ENCODE measurements around the gene CTTNBP2. TPM values are rescaled to one million over a fixed set of nuclear protein-coding genes. Genes with fewer than 3 reads are reported as not detected.

CTTNBP2 gene
- total RNA-seq, 4 donors from 2014 or later, result 3.1 to 31.4 (median 4.8) TPM

DNA sequence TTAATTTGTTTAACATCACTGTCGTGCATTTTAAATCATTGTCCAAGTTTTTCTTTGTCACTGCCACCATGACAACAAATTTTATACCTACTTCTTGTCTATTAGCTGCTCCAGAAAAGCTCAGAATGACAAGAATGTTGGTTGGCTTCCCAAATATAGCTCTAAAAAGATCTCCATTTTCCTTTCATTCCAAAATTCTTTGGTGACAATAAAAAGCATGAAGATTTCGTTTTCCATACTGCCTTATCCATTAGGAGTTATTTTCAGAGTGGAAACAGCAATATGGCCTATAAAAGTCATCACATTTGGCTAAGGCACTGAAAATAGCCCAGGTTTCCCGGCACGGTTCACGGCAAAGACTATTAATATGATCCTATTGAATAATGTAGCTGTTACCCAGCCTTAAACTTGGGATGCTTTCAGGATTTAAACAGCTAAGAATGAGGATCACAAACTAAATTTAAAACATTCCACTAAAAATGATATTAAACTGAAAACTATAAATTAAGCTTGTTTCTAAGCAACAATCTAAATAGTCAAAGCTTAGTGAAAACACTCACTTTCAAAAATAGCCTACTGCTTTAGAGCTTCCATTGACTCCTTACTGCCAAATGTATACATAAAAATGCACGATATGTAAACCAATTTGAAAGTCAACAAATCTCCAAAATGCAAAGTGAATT lies 2.7 kb downstream of the CTTNBP2 start:
- no peak for TF ChIP-seq POLR2A (IDR thresholded peaks at IDR 0.05)
- TF ChIP-seq, protein P1, sequence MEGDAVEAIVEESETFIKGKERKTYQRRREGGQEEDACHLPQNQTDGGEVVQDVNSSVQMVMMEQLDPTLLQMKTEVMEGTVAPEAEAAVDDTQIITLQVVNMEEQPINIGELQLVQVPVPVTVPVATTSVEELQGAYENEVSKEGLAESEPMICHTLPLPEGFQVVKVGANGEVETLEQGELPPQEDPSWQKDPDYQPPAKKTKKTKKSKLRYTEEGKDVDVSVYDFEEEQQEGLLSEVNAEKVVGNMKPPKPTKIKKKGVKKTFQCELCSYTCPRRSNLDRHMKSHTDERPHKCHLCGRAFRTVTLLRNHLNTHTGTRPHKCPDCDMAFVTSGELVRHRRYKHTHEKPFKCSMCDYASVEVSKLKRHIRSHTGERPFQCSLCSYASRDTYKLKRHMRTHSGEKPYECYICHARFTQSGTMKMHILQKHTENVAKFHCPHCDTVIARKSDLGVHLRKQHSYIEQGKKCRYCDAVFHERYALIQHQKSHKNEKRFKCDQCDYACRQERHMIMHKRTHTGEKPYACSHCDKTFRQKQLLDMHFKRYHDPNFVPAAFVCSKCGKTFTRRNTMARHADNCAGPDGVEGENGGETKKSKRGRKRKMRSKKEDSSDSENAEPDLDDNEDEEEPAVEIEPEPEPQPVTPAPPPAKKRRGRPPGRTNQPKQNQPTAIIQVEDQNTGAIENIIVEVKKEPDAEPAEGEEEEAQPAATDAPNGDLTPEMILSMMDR (IDR thresholded peaks at IDR 0.05), result no peak
- no peaks in the 10 kb centered on the region for H3K4me1 ChIP-seq
- no peak for DNase-seq
- H3K36me3 ChIP-seq, result no peaks in the 10 kb centered on the region
- H3K9me3 ChIP-seq, result no peaks in the 10 kb centered on the region
- no peaks in the 10 kb centered on the region for H3K27me3 ChIP-seq
- no peak overlapping the region for H3K4me3 ChIP-seq
- H3K27ac ChIP-seq, result no peak overlapping the region

DNA sequence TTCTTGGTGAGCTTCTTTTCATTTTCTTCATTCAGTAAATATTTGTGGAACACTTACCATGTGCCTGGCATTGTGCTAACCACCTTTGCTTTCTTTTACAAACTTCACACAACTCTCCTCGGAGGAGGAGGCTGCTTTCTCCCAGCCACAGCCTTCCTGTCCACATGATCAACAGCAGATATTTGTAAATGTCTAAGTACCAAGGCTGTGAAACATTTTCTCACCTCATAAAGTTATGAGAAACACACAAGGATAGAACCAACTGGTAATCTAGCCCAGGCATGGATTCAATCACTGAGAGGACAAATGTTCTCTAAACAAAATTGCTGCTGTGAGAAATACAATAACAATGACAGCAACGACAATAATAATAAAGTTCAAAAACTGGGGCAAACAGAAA lies 3.9 kb downstream of the CTTNBP2 start:
- H3K4me3 ChIP-seq, result no peak overlapping the region
- H3K27me3 ChIP-seq, result no peaks in the 10 kb centered on the region
- no peaks in the 10 kb centered on the region for H3K4me1 ChIP-seq
- H3K36me3 ChIP-seq, result no peaks in the 10 kb centered on the region
- H3K27ac ChIP-seq, result no peak overlapping the region
- no peak for DNase-seq
- TF ChIP-seq, protein P1 (IDR thresholded peaks at IDR 0.05), result no peak
- no peak for TF ChIP-seq POLR2A (IDR thresholded peaks at IDR 0.05)
- no peaks in the 10 kb centered on the region for H3K9me3 ChIP-seq

DNA sequence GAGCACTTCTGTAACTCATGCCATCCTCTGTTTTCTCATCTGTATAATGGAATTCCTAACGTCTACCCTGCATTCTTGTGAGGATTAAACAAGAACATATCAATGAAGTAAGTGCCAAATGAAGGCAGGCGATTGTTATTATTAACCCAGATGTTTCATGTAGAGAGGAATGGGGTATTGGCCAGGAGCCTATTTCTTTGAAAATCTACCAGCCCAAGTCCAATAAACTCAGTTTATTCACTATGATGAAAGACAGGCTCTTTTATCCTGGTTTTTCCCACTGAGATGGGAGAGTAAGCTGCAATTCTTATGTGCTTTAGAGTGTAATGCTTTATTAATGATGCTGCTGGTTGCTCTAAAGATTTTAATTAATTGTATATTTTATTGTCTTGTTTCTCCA lies 9.6 kb downstream of the CTTNBP2 start:
- no peaks in the 10 kb centered on the region for H3K27me3 ChIP-seq
- TF ChIP-seq POLR2A (IDR thresholded peaks at IDR 0.05), result no peak
- TF ChIP-seq, protein P1 (IDR thresholded peaks at IDR 0.05), result no peak
- H3K4me3 ChIP-seq, result no peak overlapping the region
- no peak for DNase-seq
- no peaks in the 10 kb centered on the region for H3K36me3 ChIP-seq
- H3K4me1 ChIP-seq, result no peaks in the 10 kb centered on the region
- no peak overlapping the region for H3K27ac ChIP-seq
- H3K9me3 ChIP-seq, result no peaks in the 10 kb centered on the region

DNA sequence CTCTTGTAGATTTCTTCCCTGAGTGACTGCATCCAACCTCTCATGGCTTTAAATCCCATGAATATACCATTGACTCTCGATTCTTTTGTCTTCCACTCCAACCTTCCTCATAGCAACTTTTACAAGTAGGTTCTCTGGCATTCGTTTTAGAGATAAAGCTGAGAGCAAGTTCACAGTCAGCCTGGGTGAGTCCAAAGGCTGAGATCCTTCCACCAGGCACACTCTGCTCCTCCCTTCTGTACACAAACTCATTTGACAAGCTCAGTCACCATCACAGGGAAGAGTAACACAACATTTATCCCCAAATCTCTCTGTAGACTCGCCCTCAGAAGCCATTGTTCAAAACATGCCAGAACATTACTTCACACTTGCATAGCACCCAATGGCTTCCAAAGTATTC lies 10.9 kb downstream of the CTTNBP2 start:
- no peak for TF ChIP-seq POLR2A (IDR thresholded peaks at IDR 0.05)
- TF ChIP-seq, protein P1 (IDR thresholded peaks at IDR 0.05), result no peak
- no peaks in the 10 kb centered on the region for H3K36me3 ChIP-seq
- no peaks in the 10 kb centered on the region for H3K4me1 ChIP-seq
- H3K9me3 ChIP-seq, result no peaks in the 10 kb centered on the region
- no peak overlapping the region for H3K27ac ChIP-seq
- no peak for DNase-seq
- no peak overlapping the region for H3K4me3 ChIP-seq
- no peaks in the 10 kb centered on the region for H3K27me3 ChIP-seq

DNA sequence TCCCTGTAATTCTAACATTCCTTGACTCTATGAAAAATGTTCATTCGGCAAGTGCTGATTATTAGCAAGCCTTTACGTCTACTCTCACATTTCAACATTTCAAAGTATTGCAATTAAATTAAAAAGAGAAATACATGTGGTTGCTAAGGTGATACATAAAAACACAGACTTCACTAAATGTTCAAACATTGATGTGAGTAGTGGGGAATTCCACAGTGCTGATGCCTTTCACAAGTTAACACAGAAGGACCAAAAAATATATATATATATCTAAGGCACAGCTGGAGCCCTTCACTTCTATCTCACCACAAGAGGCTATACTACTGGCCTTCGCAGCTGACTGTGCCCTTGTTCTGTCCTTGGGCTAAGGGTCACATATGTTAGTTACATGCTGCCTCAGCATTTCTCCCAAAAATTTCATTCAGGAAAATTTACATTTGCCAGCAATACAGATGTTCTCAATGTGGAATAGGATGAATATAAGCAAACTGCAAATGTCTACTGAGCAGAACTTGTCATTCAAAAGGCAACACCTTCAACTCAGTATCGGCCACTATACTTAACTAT lies 13.9 kb downstream of the CTTNBP2 start:
- H3K4me1 ChIP-seq, result no peaks in the 10 kb centered on the region
- no peak for DNase-seq
- H3K9me3 ChIP-seq, result no peaks in the 10 kb centered on the region
- H3K27ac ChIP-seq, result no peak overlapping the region
- H3K27me3 ChIP-seq, result no peaks in the 10 kb centered on the region
- no peak for TF ChIP-seq POLR2A (IDR thresholded peaks at IDR 0.05)
- TF ChIP-seq, protein P1 (IDR thresholded peaks at IDR 0.05), result no peak
- no peak overlapping the region for H3K4me3 ChIP-seq
- no peaks in the 10 kb centered on the region for H3K36me3 ChIP-seq
